AG04450 (cell line): Measurements from ENCODE around the gene FGF1. TPM values are rescaled to one million over a fixed set of nuclear protein-coding genes. Genes with fewer than 3 reads are reported as not detected.

Experiments used
- CTCF ChIA-PET: fragments of 300-600, 350-600 bp; formaldehyde crosslinking; extraction: SDS; loops from one replicate; lab custom pipeline; 2022; ENCODE audit warnings: antibody characterized with exemption, inconsistent platforms; lab: Charles Lee
- POLR2A ChIA-PET: fragments of 350-600 bp; formaldehyde crosslinking; extraction: SDS; loops from one replicate; lab custom pipeline; 2021; ENCODE audit warnings: antibody characterized with exemption, inconsistent platforms; lab: Yijun Ruan, JAX
- DNase-seq: peaks from one replicate; pipeline ENCODE4 v3.0.0-alpha.2; 2011; ENCODE audit warnings: low read depth, low spot score
- H3K27ac ChIP-seq: one replicate; pipeline ENCODE4 v1.5.1; 2012; ENCODE audit warnings: low read depth, low read length, control low read depth
- H3K27me3 ChIP-seq: one replicate; pipeline ENCODE4 v1.6.0; 2012; ENCODE audit warnings: low read length; ENCODE audit not compliant: control insufficient read depth, insufficient read depth
- H3K4me3 ChIP-seq: 2 replicates; pipeline ENCODE4 v1.5.1; 2011; ENCODE audit warnings: mild to moderate bottlenecking, low read depth, low read length, control low read depth
- H3K9me3 ChIP-seq: 2 replicates; pipeline ENCODE4 v1.5.1; 2012; ENCODE audit warnings: low read length; ENCODE audit not compliant: control insufficient read depth, insufficient read depth
- polyA plus RNA-seq: library from polyadenylated mRNA; depleted of rRNA; stranded (reverse); fragments of >200 nt; gene quantifications from 2 replicates; pipeline ENCODE4 v1.2.3, GENCODE V29; 2011
- TF ChIP-seq, protein P1 (sequence below): IDR thresholded peaks from 2 replicates; pipeline ENCODE4 v1.5.1; 2011; ENCODE audit warnings: low read depth, low read length, control low read depth, inconsistent platforms

Gene FGF1
- polyA plus RNA-seq, 1 experiment, result 5.9 TPM

DNA sequence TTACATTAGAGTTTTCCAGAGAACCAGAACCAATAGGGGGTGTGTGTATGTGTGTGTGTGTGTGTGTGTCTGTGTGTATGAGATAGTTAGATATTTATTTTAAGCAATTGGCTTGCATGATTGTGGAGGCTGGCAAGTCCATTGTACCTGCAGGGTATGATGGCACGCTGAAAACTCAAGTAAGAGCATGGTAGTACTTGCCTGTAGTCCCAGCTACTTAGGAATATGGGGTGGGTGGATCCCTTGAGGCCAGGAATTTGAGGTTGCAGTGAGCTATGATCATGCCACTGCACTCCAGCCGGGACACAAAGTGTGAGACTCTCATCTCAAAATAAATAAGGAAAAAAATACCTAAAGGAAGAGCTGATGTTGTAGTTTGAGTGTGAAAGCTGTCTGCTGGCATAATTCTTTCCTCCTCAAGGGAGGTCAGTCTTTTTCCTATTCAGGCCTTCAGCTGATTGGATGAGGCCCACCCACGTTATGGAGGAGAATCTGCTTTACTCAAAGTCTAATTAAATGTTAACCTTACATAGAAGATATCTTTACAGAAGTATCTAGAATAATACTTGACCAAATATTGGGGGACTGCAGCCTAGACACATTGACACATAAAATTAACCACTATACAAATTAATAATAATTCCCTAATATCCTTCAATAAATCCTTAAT is 107.6 kb downstream of the FGF1 start:
- POLR2A ChIA-PET, result no interaction called here
- TF ChIP-seq, protein P1, sequence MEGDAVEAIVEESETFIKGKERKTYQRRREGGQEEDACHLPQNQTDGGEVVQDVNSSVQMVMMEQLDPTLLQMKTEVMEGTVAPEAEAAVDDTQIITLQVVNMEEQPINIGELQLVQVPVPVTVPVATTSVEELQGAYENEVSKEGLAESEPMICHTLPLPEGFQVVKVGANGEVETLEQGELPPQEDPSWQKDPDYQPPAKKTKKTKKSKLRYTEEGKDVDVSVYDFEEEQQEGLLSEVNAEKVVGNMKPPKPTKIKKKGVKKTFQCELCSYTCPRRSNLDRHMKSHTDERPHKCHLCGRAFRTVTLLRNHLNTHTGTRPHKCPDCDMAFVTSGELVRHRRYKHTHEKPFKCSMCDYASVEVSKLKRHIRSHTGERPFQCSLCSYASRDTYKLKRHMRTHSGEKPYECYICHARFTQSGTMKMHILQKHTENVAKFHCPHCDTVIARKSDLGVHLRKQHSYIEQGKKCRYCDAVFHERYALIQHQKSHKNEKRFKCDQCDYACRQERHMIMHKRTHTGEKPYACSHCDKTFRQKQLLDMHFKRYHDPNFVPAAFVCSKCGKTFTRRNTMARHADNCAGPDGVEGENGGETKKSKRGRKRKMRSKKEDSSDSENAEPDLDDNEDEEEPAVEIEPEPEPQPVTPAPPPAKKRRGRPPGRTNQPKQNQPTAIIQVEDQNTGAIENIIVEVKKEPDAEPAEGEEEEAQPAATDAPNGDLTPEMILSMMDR, result no peak
- Histone ChIP-seq H3K4me3 (no peak overlapping the region), H3K27me3 (no peaks in the 10 kb centered on the region), H3K9me3 (no peaks in the 10 kb centered on the region; the same call in 1 of the 2 replicates), H3K27ac (no peak overlapping the region)
- CTCF ChIA-PET, result interaction anchor here (0.6 to 1.2 kb wide), 2 partner anchors 53 to 135 kb away, joined by 3 to 5 read pairs; no protein-coding TSS in a partner anchor
- DNase-seq, result no peak

DNA sequence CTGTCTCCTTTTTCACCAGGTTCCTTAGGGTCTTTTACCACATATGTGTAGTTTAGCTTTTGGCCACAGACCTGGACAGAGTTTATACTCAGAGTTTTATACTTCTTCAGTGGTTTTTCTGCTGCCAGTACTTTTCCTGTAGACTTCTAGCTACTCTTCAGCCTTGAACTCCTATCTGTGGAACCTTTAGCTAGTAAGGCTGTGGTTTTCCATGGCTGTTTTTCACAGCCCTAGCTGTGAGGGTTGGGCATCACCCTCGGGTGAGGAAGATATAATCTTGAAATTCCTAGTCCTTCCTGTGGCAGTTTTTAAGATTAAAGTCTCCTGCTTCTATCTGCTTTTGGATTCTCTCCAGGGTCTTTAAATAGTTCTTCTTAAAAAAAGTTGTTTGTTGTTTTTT is 109.1 kb downstream of the FGF1 start:
- H3K4me3 ChIP-seq, result no peak overlapping the region
- H3K9me3 ChIP-seq, result no peaks in the 10 kb centered on the region; the same call in 1 of the 2 replicates
- ChIA-PET POLR2A (interaction anchor here (0.7 kb wide), 1 partner anchor 219 kb away, joined by 3 read pairs; no protein-coding TSS in a partner anchor), CTCF (interaction anchor here (0.8 to 1.3 kb wide), 5 partner anchors 10 to 137 kb away, joined by 3 to 4 read pairs (median 3); no protein-coding TSS in a partner anchor)
- TF ChIP-seq, protein P1, result no peak
- H3K27ac ChIP-seq, result no peak overlapping the region
- no peaks in the 10 kb centered on the region for H3K27me3 ChIP-seq
- no peak for DNase-seq

DNA sequence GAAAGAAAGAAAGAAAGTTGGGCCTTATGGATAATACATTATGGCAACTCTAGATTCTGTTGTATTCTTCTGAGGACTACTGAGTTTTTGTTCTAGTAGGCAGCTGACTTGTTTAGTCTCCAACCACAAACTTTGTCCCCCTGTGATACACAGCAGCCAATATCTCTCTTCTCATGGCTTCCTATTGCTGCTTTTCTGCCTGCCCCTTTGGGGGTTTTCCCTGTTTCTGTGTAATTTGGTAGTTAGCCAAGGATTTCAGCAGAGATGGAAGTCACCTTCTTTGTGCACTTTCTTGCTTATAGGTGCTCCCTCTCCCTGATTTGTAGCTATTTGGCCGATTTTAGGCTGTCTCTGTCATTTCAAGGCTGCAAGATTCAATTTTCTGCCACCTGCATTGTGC is 109.6 kb downstream of the FGF1 start:
- Histone ChIP-seq H3K4me3 (no peak overlapping the region), H3K9me3 (no peaks in the 10 kb centered on the region; the same call in 1 of the 2 replicates), H3K27me3 (no peaks in the 10 kb centered on the region), H3K27ac (no peak overlapping the region)
- CTCF ChIA-PET, result interaction anchor here (0.7 to 1.3 kb wide), 5 partner anchors 8 to 137 kb away, joined by 3 to 4 read pairs (median 3); no protein-coding TSS in a partner anchor
- TF ChIP-seq, protein P1, result no peak
- DNase-seq, result no peak
- POLR2A ChIA-PET, result no interaction called here

DNA sequence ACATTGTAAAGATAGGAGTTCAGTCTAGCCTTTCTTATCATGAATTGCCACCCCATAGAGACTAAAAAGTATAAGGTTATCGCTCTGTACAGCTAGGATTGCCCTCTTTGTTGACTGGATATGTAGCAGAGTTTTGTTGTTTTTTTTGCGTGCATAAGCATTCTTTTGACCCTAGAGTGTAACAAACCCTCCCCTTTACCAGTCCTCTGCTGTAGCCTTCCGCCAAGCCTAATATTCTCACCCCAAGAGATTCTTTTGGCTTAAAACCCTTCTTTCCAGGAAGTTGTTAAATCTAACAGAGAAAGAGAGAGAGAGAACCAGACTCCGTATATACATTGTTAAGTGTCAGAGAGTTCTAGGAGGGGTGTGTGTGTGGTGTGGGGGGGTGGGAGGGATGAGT is 113.9 kb downstream of the FGF1 start:
- Histone ChIP-seq H3K4me3 (no peak overlapping the region), H3K9me3 (no peaks in the 10 kb centered on the region; the same call in 1 of the 2 replicates), H3K27me3 (no peaks in the 10 kb centered on the region), H3K27ac (no peak overlapping the region)
- POLR2A ChIA-PET, result no interaction called here
- CTCF ChIA-PET, result interaction anchor here (0.8 to 1.7 kb wide), 2 partner anchors 23 to 611 kb away, joined by 3 to 6 read pairs; no protein-coding TSS in a partner anchor
- TF ChIP-seq, protein P1, result no peak
- no peak for DNase-seq

DNA sequence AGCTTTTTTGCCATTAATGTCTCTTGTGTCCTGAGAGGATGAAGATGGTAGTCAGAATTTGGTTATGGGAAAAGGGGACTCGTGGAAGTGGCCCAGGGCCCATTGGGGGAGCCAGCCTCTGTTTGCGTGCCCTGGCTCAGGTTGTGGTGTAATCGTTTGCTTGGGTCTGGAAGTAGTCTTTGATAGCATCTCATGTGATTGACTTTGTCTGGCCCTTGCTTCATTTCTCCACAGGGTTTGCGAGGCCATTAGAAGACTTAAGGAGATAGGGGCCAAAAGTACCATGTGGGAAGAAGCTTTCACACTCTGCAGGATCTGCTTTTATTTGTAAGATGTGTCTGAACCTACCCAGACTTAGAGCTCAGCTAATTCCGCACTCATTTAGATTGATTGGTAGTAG is 114.5 kb downstream of the FGF1 start:
- H3K4me3 ChIP-seq, result no peak overlapping the region
- H3K9me3 ChIP-seq, result no peaks in the 10 kb centered on the region; the same call in 1 of the 2 replicates
- POLR2A ChIA-PET, result no interaction called here
- no peaks in the 10 kb centered on the region for H3K27me3 ChIP-seq
- DNase-seq, result no peak
- TF ChIP-seq, protein P1, result no peak
- no peak overlapping the region for H3K27ac ChIP-seq
- CTCF ChIA-PET, result interaction anchor here (0.8 to 1.7 kb wide), 2 partner anchors 22 to 611 kb away, joined by 3 to 6 read pairs; no protein-coding TSS in a partner anchor
